ENCODE results near the gene MORN4.
"Not testable (repeated sequence)": the region's sequence is repeated elsewhere in the genome, so short reads cannot be mapped to it uniquely, and the experiment has no call there.

MORN4 gene

GRCh38 chr10:97596101-97597082 is 36.9 kb downstream of the MORN4 start:
- DNase-seq = no peak

- no peak for DNase-seq
These were observed 39.9 kb downstream of the MORN4 start for GRCh38 chr10:97593421-97593820.

- no peak for DNase-seq
These were observed 42.4 kb downstream of the MORN4 start for GRCh38 chr10:97590748-97591495.

- DNase-seq = no peak
These were observed 43.1 kb downstream of the MORN4 start for GRCh38 chr10:97590082-97590747.

- DNase-seq = no peak
These were observed 43.8 kb downstream of the MORN4 start, which contains the start of gene C10orf62 for GRCh38 chr10:97589479-97589878. Gene C10orf62 (plus strand): TSS chr10:97589721. CDS start chr10:97589898, 177 bp downstream.

- DNase-seq = no peak
These were observed 46.1 kb downstream of the MORN4 start for GRCh38 chr10:97587183-97587582.

GRCh38 chr10:97585439-97585811 is 47.9 kb downstream of the MORN4 start:
- DNase-seq = no peak

GRCh38 chr10:97584798-97585438 is 48.4 kb downstream of the MORN4 start:
- no peak for DNase-seq

- DNase-seq = peak; percentile 24
These were observed 49.1 kb downstream of the MORN4 start, which contains the start of gene HOGA1 for GRCh38 chr10:97584060-97584797. Gene HOGA1 (plus strand): TSS chr10:97584389. CDS start chr10:97584704, 315 bp downstream.

GRCh38 chr10:97583476-97583875 is 49.8 kb downstream of the MORN4 start:
- DNase-seq = no peak

GRCh38 chr10:97582169-97582568 is 51.1 kb downstream of the MORN4 start:
- DNase-seq = no peak

- no peak for DNase-seq
These were observed 52.6 kb downstream of the MORN4 start for GRCh38 chr10:97580421-97581367.

GRCh38 chr10:97578171-97578844 is 55.0 kb downstream of the MORN4 start:
- DNase-seq = no peak

GRCh38 chr10:97577701-97578100 is 55.6 kb downstream of the MORN4 start:
- no peak for DNase-seq

GRCh38 chr10:97576487-97576886 is 56.8 kb downstream of the MORN4 start:
- not testable (repeated sequence) for DNase-seq

GRCh38 chr10:97575127-97575668 is 58.1 kb downstream of the MORN4 start:
- DNase-seq = no peak

- DNase-seq = peak; percentile 76
These were observed 58.8 kb downstream of the MORN4 start for GRCh38 chr10:97574374-97575126.

GRCh38 chr10:97573672-97574071 is 59.6 kb downstream of the MORN4 start:
- DNase-seq = no peak

- DNase-seq = no peak
These were observed 60.3 kb downstream of the MORN4 start for GRCh38 chr10:97573021-97573420.

Measured in NCI-H510A (cell line).